Neuronal stem cell (in vitro differentiated cells): ENCODE measurements around the gene IFT80.

ENCODE experiments used
- DNase-seq: peaks from one replicate; pipeline ENCODE4 v3.0.0-alpha.2; 2013; ENCODE audit warnings: low spot score
- H2AFZ ChIP-seq: one replicate; pipeline ENCODE4 v1.6.1; 2013; ENCODE audit warnings: mild to moderate bottlenecking, low read length, inconsistent platforms
- H2AK5ac ChIP-seq: 2 replicates; pipeline ENCODE4 v1.6.1; 2013; ENCODE audit warnings: low read depth, mild to moderate bottlenecking, inconsistent platforms, low read length, moderate library complexity, mixed read lengths
- H2BK120ac ChIP-seq: 2 replicates; pipeline ENCODE4 v1.6.1; 2013; ENCODE audit warnings: low read depth, mild to moderate bottlenecking, inconsistent platforms, low read length, moderate library complexity, mixed read lengths
- H2BK12ac ChIP-seq: one replicate; pipeline ENCODE4 v1.6.1; 2013; ENCODE audit warnings: low read length, inconsistent platforms
- H2BK15ac ChIP-seq: 2 replicates; pipeline ENCODE4 v1.6.1; 2013; ENCODE audit warnings: mild to moderate bottlenecking, low read length, inconsistent platforms, mixed read lengths
- H2BK5ac ChIP-seq: one replicate; pipeline ENCODE4 v1.6.1; 2013; ENCODE audit warnings: inconsistent platforms, mild to moderate bottlenecking, low read length, moderate library complexity
- H3K14ac ChIP-seq: one replicate; pipeline ENCODE4 v1.6.1; 2013; ENCODE audit warnings: low read length, inconsistent platforms
- H3K18ac ChIP-seq: 2 replicates; pipeline ENCODE4 v1.6.1; 2013; ENCODE audit warnings: low read length, inconsistent platforms
- H3K23ac ChIP-seq: 2 replicates; pipeline ENCODE4 v1.6.1; 2013; ENCODE audit warnings: low read depth, mild to moderate bottlenecking, mixed read lengths, low read length, inconsistent platforms; ENCODE audit not compliant: poor library complexity
- H3K27ac ChIP-seq: replicated peaks from 3 replicates; pipeline ENCODE4 v1.5.1; 2013; ENCODE audit warnings: low read length, inconsistent platforms
- H3K27me3 ChIP-seq, 3 experiments: 2 replicates each; pipeline ENCODE4 v1.6.1; 2013; ENCODE audit warnings: low read length in 3 of 3, mild to moderate bottlenecking in 2 of 3, inconsistent platforms in 1 of 3, low read depth in 1 of 3, mixed read lengths in 1 of 3, moderate library complexity in 1 of 3; ENCODE audit not compliant: control insufficient read depth in 3 of 3, insufficient read depth in 3 of 3
- H3K36me3 ChIP-seq, 2 donors: replicated peaks in 1 of 2; 2 replicates each; pipeline ENCODE4 v1.6.1; 2013; ENCODE audit warnings: low read length in 2 of 2; ENCODE audit not compliant: control insufficient read depth in 2 of 2, insufficient read depth in 2 of 2
- H3K4ac ChIP-seq: 2 replicates; pipeline ENCODE4 v1.6.1; 2013; ENCODE audit warnings: inconsistent platforms, mild to moderate bottlenecking, low read length, moderate library complexity
- H3K4me1 ChIP-seq, 2 donors: 1 replicate in 1 of 2; 2 replicates in 1 of 2; pipeline ENCODE4 v1.6.1; 2013; ENCODE audit warnings: low read length in 2 of 2, low read depth in 1 of 2; ENCODE audit not compliant: control insufficient read depth in 2 of 2, insufficient read depth in 1 of 2
- H3K4me2 ChIP-seq: one replicate; pipeline ENCODE4 v1.6.1; 2013; ENCODE audit warnings: mild to moderate bottlenecking, low read length, inconsistent platforms; ENCODE audit not compliant: insufficient read depth, poor library complexity, severe bottlenecking
- H3K4me3 ChIP-seq, 2 donors: 2 replicates each; pipeline ENCODE4 v1.5.1; 2013; ENCODE audit warnings: low read length in 2 of 2, mild to moderate bottlenecking in 2 of 2, inconsistent platforms in 1 of 2, moderate library complexity in 1 of 2
- H3K79me1 ChIP-seq: one replicate; pipeline ENCODE4 v1.6.1; 2013; ENCODE audit warnings: low read depth, mild to moderate bottlenecking, inconsistent platforms, low read length, moderate library complexity
- H3K9ac ChIP-seq: one replicate; pipeline ENCODE4 v1.6.1; 2013; ENCODE audit warnings: mild to moderate bottlenecking, low read depth, low read length, inconsistent platforms; ENCODE audit not compliant: poor library complexity
- H3K9me3 ChIP-seq, 2 donors: replicated peaks in 1 of 2; 2 replicates each; pipeline versions ENCODE3 to v1.6.1; 2013; ENCODE audit warnings: low read length in 2 of 2, mild to moderate bottlenecking in 2 of 2, inconsistent platforms in 1 of 2, low read depth in 1 of 2, mixed read lengths in 1 of 2, moderate library complexity in 1 of 2; ENCODE audit not compliant: control insufficient read depth in 2 of 2, insufficient read depth in 1 of 2
- H4K8ac ChIP-seq: one replicate; pipeline ENCODE4 v1.6.1; 2013; ENCODE audit warnings: low read depth, mild to moderate bottlenecking, inconsistent platforms, low read length, moderate library complexity
- H4K91ac ChIP-seq: one replicate; pipeline ENCODE4 v1.6.1; 2013; ENCODE audit warnings: low read length, low read depth, mild to moderate bottlenecking, inconsistent platforms; ENCODE audit not compliant: poor library complexity
- WGBS, 2 donors: extraction: QIAGEN DNeasy Blood & Tissue Kit; methylation state at CpG; one replicate each; pipeline ENCODE4 v1.1.7; 2013; ENCODE audit warnings: missing lambda C conversion rate in 2 of 2, mixed read lengths in 1 of 2; ENCODE audit not compliant: insufficient read length in 2 of 2, insufficient replicate concordance in 1 of 2; ENCODE audit errors: extremely low coverage in 2 of 2; 5-methylcytosine and 5-hydroxymethylcytosine counted together

The IFT80 gene

GRCh38 chr3:160435095-160435494 is 36.1 kb upstream of the IFT80 start:
- H3K79me1 ChIP-seq: no peaks in the 10 kb centered on the region
- H3K9me3 ChIP-seq: no peaks in the 10 kb centered on the region
- H3K4me3 ChIP-seq: no peak overlapping the region
- no peak overlapping the region for H3K27ac ChIP-seq
- no peak overlapping the region for H3K4ac ChIP-seq
- no peak overlapping the region for H2BK12ac ChIP-seq
- peaks cover 13 to 72% of the 10 kb centered on the region in 2 donors for H3K36me3 ChIP-seq
- no peak overlapping the region for H3K14ac ChIP-seq
- no peak overlapping the region for H2BK15ac ChIP-seq
- H4K91ac ChIP-seq: no peak overlapping the region
- H4K8ac ChIP-seq: no peak overlapping the region
- H2BK120ac ChIP-seq: no peak overlapping the region
- no peaks in the 10 kb centered on the region for H3K4me1 ChIP-seq
- no peak overlapping the region for H2AFZ ChIP-seq
- H3K18ac ChIP-seq: no peak overlapping the region
- no CpG with 5 or more reads among the region's 2 CpGs for WGBS, 2 donors
- no peak overlapping the region for H3K23ac ChIP-seq
- H2AK5ac ChIP-seq: no peak overlapping the region
- H3K4me2 ChIP-seq: no peak overlapping the region
- no peak overlapping the region for H3K9ac ChIP-seq
- H2BK5ac ChIP-seq: no peak overlapping the region
- H3K27me3 ChIP-seq: no peaks in the 10 kb centered on the region
- no peak for DNase-seq

GRCh38 chr3:160434071-160434470 is 35.0 kb upstream of the IFT80 start:
- no peak for DNase-seq
- Histone ChIP-seq H3K27ac (no peak overlapping the region), H3K9me3 (no peaks in the 10 kb centered on the region), H3K4me1 (no peaks in the 10 kb centered on the region), H3K79me1 (no peaks in the 10 kb centered on the region), H2BK120ac (no peak overlapping the region), H3K18ac (no peak overlapping the region), H2BK15ac (no peak overlapping the region), H3K9ac (no peak overlapping the region), H3K23ac (no peak overlapping the region), H3K4ac (no peak overlapping the region), H3K36me3 (peaks cover 15 to 82% of the 10 kb centered on the region in 2 donors), H3K14ac (no peak overlapping the region), H3K4me2 (no peak overlapping the region), H2BK5ac (no peak overlapping the region), H2AFZ (no peak overlapping the region), H4K8ac (no peak overlapping the region), H4K91ac (no peak overlapping the region), H3K27me3 (no peaks in the 10 kb centered on the region), H2AK5ac (no peak overlapping the region), H2BK12ac (no peak overlapping the region), H3K4me3 (no peak overlapping the region)
- WGBS, 2 donors: no CpG with 5 or more reads among the region's 2 CpGs

- Histone ChIP-seq H3K36me3 (peaks cover 21 to 100% of the 10 kb centered on the region in 2 donors), H3K27ac (no peak overlapping the region)
These were observed 28.9 kb upstream of the IFT80 start for GRCh38 chr3:160427832-160428424.

GRCh38 chr3:160417311-160417710 is 18.3 kb upstream of the IFT80 start:
- Histone ChIP-seq H2BK120ac (no peak overlapping the region), H3K23ac (no peak overlapping the region), H3K27me3 (no peaks in the 10 kb centered on the region), H2AK5ac (no peak overlapping the region), H4K91ac (no peak overlapping the region), H2BK12ac (no peak overlapping the region), H3K27ac (no peak overlapping the region), H3K36me3 (peaks cover 30 to 100% of the 10 kb centered on the region in 2 donors), H2BK15ac (no peak overlapping the region), H3K4ac (no peak overlapping the region), H3K14ac (no peak overlapping the region), H3K9ac (no peak overlapping the region), H2AFZ (no peak overlapping the region), H4K8ac (no peak overlapping the region), H3K79me1 (no peaks in the 10 kb centered on the region), H3K9me3 (no peaks in the 10 kb centered on the region), H2BK5ac (no peak overlapping the region), H3K4me1 (no peaks in the 10 kb centered on the region), H3K4me2 (no peak overlapping the region), H3K18ac (no peak overlapping the region), H3K4me3 (no peak overlapping the region)
- no CpG with 5 or more reads among the region's 3 CpGs for WGBS, 2 donors
- no peak for DNase-seq

More at GRCh38 chr3:160427832-160428424, 28.9 kb upstream of the IFT80 start:
- Histone ChIP-seq H2BK15ac (no peak overlapping the region), H2BK12ac (no peak overlapping the region), H2AFZ (no peak overlapping the region), H3K4me3 (no peak overlapping the region), H3K79me1 (no peaks in the 10 kb centered on the region), H3K27me3 (no peaks in the 10 kb centered on the region), H3K4ac (no peak overlapping the region), H4K8ac (no peak overlapping the region), H3K14ac (no peak overlapping the region), H3K18ac (no peak overlapping the region), H3K9me3 (no peaks in the 10 kb centered on the region), H3K9ac (no peak overlapping the region), H2BK120ac (no peak overlapping the region), H3K23ac (no peak overlapping the region), H3K4me2 (no peak overlapping the region), H3K4me1 (no peaks in the 10 kb centered on the region), H4K91ac (no peak overlapping the region), H2BK5ac (no peak overlapping the region), H2AK5ac (no peak overlapping the region)
- no CpG with 5 or more reads among the region's 11 CpGs for WGBS, 2 donors
- no peak for DNase-seq
